Hepatocyte (in vitro differentiated cells): ENCODE measurements around the gene TPK1.

Experiments used
- EZH2 ChIP-seq: fragments of 200-600 bp; sonication (generic); IDR thresholded peaks from 2 replicates; pipeline ENCODE4 v1.6.1; 2016; ENCODE audit warnings: antibody characterized with exemption, mild to moderate bottlenecking, borderline replicate concordance
- EZH2phosphoT487 ChIP-seq: fragments of 200-600 bp; sonication (generic); IDR thresholded peaks from one replicate; pipeline ENCODE4 v1.6.1; 2018; ENCODE audit warnings: antibody characterized with exemption, mild to moderate bottlenecking, low read depth, moderate library complexity; ENCODE audit not compliant: unreplicated experiment, severe bottlenecking
- TF ChIP-seq, protein P1 (sequence below): fragments of 200-600 bp; sonication (generic); IDR thresholded peaks from 2 replicates; pipeline ENCODE4 v1.5.1; 2016; ENCODE audit warnings: antibody characterized with exemption, mild to moderate bottlenecking; ENCODE audit not compliant: poor library complexity

DNA sequence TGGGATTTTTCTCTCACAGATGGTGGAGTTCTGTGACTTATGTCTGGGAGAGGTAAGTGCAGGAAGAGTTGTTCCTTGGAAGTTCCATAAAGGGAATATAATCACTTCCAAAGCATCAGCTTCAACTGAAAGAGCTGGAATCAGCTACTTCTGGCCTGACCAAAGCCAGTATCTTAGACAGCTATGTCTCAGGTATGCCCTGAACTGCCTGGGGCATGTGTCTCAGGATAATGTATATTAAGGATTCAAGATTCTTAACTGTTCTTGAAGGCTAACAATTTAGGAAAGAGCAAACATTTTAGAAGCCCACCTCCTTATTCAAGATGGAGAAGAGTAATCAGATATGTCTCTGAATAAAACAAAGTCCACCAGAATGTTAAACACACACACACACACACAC is 420.0 kb downstream of the TPK1 start:
- TF ChIP-seq, protein P1, sequence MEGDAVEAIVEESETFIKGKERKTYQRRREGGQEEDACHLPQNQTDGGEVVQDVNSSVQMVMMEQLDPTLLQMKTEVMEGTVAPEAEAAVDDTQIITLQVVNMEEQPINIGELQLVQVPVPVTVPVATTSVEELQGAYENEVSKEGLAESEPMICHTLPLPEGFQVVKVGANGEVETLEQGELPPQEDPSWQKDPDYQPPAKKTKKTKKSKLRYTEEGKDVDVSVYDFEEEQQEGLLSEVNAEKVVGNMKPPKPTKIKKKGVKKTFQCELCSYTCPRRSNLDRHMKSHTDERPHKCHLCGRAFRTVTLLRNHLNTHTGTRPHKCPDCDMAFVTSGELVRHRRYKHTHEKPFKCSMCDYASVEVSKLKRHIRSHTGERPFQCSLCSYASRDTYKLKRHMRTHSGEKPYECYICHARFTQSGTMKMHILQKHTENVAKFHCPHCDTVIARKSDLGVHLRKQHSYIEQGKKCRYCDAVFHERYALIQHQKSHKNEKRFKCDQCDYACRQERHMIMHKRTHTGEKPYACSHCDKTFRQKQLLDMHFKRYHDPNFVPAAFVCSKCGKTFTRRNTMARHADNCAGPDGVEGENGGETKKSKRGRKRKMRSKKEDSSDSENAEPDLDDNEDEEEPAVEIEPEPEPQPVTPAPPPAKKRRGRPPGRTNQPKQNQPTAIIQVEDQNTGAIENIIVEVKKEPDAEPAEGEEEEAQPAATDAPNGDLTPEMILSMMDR: no peak
- no peak for TF ChIP-seq EZH2phosphoT487
- no peak for TF ChIP-seq EZH2
